H1 (cell line): ENCODE data around the gene INAFM1. TPM values are rescaled to one million over a fixed set of nuclear protein-coding genes. Genes with fewer than 3 reads are reported as not detected.
A peak's percentile ranks its signal among the peaks of the same experiment; 100 is the strongest.

ENCODE experiments used
- CTBP2 ChIP-seq: IDR thresholded peaks from 2 replicates; pipeline ENCODE4 v1.7.0; 2011; ENCODE audit warnings: borderline replicate concordance, mild to moderate bottlenecking, moderate library complexity, mixed read lengths, low read length; ENCODE audit not compliant: insufficient read depth, insufficient read length
- EP300 ChIP-seq, 2 experiments: IDR thresholded peaks; 1 replicate in 1 of 2; 2 replicates in 1 of 2; pipeline ENCODE4 v1.6.1; 2011 to 2012; ENCODE audit warnings: low read depth in 2 of 2, low read length in 2 of 2, mild to moderate bottlenecking in 2 of 2, borderline replicate concordance in 1 of 2, inconsistent platforms in 1 of 2, moderate library complexity in 1 of 2
- FOSL1 ChIP-seq: IDR thresholded peaks from 2 replicates; pipeline ENCODE4 v1.6.1; 2011; ENCODE audit warnings: mild to moderate bottlenecking, low read depth, low read length, moderate library complexity; ENCODE audit not compliant: insufficient read depth
- KDM1A ChIP-seq: fragments of 200-600, 300-600 bp; sonication (generic); IDR thresholded peaks from 2 replicates; pipeline ENCODE4 v1.7.1; 2016; ENCODE audit warnings: mild to moderate bottlenecking, low read length, borderline replicate concordance
- PHF8 ChIP-seq: fragments of 200-600 bp; sonication (generic); conservative IDR thresholded peaks from 2 replicates; pipeline ENCODE4 v1.7.1; 2012; ENCODE audit warnings: low read depth, mild to moderate bottlenecking, inconsistent platforms, low read length, moderate library complexity
- POLR2AphosphoS5 ChIP-seq: IDR thresholded peaks from 2 replicates; pipeline ENCODE4 v1.6.1; 2011; ENCODE audit warnings: low read depth, low read length
- RAD21 ChIP-seq, 2 experiments: IDR thresholded peaks in 1 of 2; conservative IDR thresholded peaks in 1 of 2; 2 replicates each; pipeline ENCODE4 v1.6.1; 2011; ENCODE audit warnings: low read depth in 2 of 2, low read length in 2 of 2, improper control_type of control experiment in 1 of 2, inconsistent platforms in 1 of 2, mild to moderate bottlenecking in 1 of 2, moderate library complexity in 1 of 2
- TAF1 ChIP-seq: IDR thresholded peaks from 2 replicates; pipeline ENCODE4 v1.6.1; 2011; ENCODE audit warnings: mild to moderate bottlenecking, low read depth, low read length
- TAF7 ChIP-seq: optimal IDR thresholded peaks from 2 replicates; pipeline ENCODE3; 2011; ENCODE audit warnings: low read depth, mild to moderate bottlenecking, inconsistent platforms, low read length, moderate library complexity, borderline replicate concordance
- polyA plus RNA-seq, 7 experiments: library from polyadenylated mRNA; depleted of rRNA in 3 of 7; stranded (reverse) in 5 of 7; unstranded in 2 of 7; fragments of >200 nt in 5 of 7; fragments of 200-250 nt in 2 of 7; gene quantifications; 1 replicate in 5 of 7; 2 replicates in 1 of 7; 4 replicates in 1 of 7; pipeline versions ENCODE4 v1.2.1 to v1.2.3, GENCODE V29; 2011 to 2013; ENCODE audit warnings: missing spikeins in 2 of 7, mixed read lengths in 2 of 7
- total RNA-seq: library from RNA; stranded (reverse); fragmentation: NEBNext Ultra II Directional; extraction: Animal tissue kit (Norgen Biotek cat#: 25700); gene quantifications from 2 replicates; pipeline ENCODE4 v1.2.1, GENCODE V29; 2021
- TF ChIP-seq, protein P1 (sequence below), 3 experiments: IDR thresholded peaks; 1 replicate in 2 of 3; 2 replicates in 1 of 3; pipeline versions ENCODE4 v1.5.1 to v1.6.1; 2011; ENCODE audit warnings: low read length in 3 of 3, mild to moderate bottlenecking in 3 of 3, inconsistent platforms in 2 of 3, low read depth in 1 of 3, moderate library complexity in 1 of 3; ENCODE audit not compliant: insufficient read depth in 1 of 3; ENCODE audit errors: control extremely low read depth in 1 of 3
- TF ChIP-seq, protein P2 (sequence below): IDR thresholded peaks from 2 replicates; pipeline ENCODE4 v1.6.1; 2012; ENCODE audit warnings: inconsistent platforms

INAFM1 gene
- total and polyA plus RNA-seq, 2 of the 8 experiments (the other 6 are each of a cell fraction or from before 2014, with no cell fraction given): 2.6 to 3.4 TPM

DNA sequence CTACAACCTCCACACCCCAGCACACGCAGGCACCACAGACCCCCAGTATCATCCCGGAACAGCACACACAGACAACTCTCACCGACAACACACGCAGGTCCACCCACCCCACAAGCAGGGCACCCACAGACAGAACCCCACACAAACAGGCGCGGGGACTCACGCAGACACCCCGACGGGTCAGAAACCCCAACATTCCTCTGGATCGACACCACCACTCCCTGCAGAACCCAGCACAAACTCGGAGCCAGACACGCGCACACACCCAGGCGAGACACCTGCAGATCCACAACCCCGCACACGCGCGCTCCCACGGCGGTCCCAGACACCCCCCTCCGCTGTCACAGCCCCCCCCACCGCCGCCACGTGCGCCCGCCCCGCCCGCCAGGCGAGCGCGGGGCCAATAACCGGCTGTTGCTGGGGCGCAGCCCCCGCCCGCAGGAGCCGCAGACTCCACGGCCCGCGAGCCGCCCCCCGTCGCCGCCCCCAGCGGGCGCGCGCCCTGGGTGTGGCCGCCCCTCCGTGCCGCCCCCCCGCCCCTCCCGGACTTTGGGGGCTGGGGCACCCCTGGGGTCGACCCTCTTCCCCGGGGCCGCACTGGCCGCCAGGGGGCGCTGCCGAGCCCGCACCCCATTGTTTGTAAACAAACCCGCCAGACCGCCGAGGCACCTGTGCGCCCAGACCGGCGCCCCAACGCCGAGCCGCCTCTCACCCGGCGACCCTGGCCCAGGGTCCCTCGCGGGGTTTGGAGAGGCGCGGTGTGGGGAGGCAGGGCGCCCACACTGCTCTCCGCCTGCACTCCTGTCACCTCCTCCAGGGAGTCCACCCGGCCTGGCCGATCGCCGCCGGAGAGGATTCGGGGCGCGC lies 44.4 kb upstream of the INAFM1 start (continued):
- TF ChIP-seq, protein P1, sequence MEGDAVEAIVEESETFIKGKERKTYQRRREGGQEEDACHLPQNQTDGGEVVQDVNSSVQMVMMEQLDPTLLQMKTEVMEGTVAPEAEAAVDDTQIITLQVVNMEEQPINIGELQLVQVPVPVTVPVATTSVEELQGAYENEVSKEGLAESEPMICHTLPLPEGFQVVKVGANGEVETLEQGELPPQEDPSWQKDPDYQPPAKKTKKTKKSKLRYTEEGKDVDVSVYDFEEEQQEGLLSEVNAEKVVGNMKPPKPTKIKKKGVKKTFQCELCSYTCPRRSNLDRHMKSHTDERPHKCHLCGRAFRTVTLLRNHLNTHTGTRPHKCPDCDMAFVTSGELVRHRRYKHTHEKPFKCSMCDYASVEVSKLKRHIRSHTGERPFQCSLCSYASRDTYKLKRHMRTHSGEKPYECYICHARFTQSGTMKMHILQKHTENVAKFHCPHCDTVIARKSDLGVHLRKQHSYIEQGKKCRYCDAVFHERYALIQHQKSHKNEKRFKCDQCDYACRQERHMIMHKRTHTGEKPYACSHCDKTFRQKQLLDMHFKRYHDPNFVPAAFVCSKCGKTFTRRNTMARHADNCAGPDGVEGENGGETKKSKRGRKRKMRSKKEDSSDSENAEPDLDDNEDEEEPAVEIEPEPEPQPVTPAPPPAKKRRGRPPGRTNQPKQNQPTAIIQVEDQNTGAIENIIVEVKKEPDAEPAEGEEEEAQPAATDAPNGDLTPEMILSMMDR (IDR thresholded peaks at IDR 0.05; ENCODE audit: control extremely low read depth in 1 of 3, insufficient read depth in 1 of 3, low read depth in 1 of 3, low read length in 3 of 3): peak; percentile 64 to 75 (median 67)
- TF ChIP-seq TAF1: peak; percentile 67
- peak; percentile 67 for TF ChIP-seq POLR2AphosphoS5
- peak; percentile 55; the same call in 1 of the 2 replicates for TF ChIP-seq KDM1A
- TF ChIP-seq, protein P2, sequence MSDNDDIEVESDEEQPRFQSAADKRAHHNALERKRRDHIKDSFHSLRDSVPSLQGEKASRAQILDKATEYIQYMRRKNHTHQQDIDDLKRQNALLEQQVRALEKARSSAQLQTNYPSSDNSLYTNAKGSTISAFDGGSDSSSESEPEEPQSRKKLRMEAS: peak; percentile 71; the same call in 1 of the 2 replicates
- peak in 1 of 2 experiments; percentile 28; a peak in 1 of 3 replicates for TF ChIP-seq EP300 (IDR thresholded peaks at IDR 0.05; ENCODE audit: borderline replicate concordance in 1 of 2, low read depth in 2 of 2, low read length in 2 of 2)
- peak; percentile 9 for TF ChIP-seq TAF7
- TF ChIP-seq CTBP2: no peak
- peak; percentile 20 to 45; a peak in 3 of 4 replicates for TF ChIP-seq RAD21 (IDR thresholded peaks at IDR 0.05 in 1 of 2, conservative IDR thresholded peaks at IDR 0.05 in 1 of 2; ENCODE audit: low read depth in 2 of 2, low read length in 2 of 2)
- no peak for TF ChIP-seq FOSL1
- TF ChIP-seq PHF8: 0 out of 2 replicates have a peak, but pooled peaks have one; percentile 61
